ENCODE measurements around the gene HINFP.
"Not testable (repeated sequence)": the region's sequence is repeated elsewhere in the genome, so short reads cannot be mapped to it uniquely, and the experiment has no call there.

The HINFP gene

DNA sequence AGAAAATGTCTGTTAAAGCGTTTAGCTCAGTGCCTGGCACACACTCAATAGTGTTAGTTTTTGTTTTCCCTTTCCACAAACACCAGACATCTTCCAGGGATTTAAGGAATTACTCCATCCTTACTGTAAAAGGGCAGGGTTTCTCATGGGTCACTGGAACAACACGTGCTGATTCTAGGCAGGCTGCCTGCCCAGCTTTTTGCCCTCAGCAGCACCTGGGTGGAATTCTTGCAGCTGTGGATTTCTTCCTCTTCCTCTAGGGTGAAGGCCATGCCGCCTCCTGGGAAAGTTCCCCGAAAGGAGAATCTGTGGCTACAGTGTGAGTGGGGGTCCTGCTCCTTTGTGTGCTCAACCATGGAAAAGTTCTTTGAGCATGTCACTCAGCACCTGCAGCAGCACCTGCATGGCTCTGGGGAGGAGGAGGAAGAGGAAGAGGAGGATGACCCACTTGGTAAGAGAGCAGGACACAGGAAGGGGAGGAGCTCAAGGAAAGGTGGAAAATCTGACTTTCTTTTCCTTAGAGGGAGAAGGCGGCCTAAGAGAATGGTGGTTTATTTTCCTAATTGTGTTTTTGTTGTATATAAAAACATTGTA lies 5.4 kb downstream of the HINFP start:
- no peak for DNase-seq (ENCODE audit: extremely low read depth, low read depth)
- TF ChIP-seq, protein P1, sequence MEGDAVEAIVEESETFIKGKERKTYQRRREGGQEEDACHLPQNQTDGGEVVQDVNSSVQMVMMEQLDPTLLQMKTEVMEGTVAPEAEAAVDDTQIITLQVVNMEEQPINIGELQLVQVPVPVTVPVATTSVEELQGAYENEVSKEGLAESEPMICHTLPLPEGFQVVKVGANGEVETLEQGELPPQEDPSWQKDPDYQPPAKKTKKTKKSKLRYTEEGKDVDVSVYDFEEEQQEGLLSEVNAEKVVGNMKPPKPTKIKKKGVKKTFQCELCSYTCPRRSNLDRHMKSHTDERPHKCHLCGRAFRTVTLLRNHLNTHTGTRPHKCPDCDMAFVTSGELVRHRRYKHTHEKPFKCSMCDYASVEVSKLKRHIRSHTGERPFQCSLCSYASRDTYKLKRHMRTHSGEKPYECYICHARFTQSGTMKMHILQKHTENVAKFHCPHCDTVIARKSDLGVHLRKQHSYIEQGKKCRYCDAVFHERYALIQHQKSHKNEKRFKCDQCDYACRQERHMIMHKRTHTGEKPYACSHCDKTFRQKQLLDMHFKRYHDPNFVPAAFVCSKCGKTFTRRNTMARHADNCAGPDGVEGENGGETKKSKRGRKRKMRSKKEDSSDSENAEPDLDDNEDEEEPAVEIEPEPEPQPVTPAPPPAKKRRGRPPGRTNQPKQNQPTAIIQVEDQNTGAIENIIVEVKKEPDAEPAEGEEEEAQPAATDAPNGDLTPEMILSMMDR (IDR thresholded peaks at IDR 0.05; ENCODE audit: low read depth, low read length, missing control alignments), result no peak
- H3K4me3 ChIP-seq (replicated peaks; ENCODE audit: low read depth, low read length), result no peak overlapping the region

GRCh38 chr11:119130662-119131061 lies 9.3 kb downstream of the HINFP start:
- TF ChIP-seq, protein P1 (IDR thresholded peaks at IDR 0.05; ENCODE audit: low read depth, low read length, missing control alignments), result no peak

GRCh38 chr11:119134389-119134978 lies 13.1 kb downstream of the HINFP start:
- no peak for DNase-seq (ENCODE audit: extremely low read depth, low read depth)
- H3K4me3 ChIP-seq (replicated peaks; ENCODE audit: low read depth, low read length), result no peak overlapping the region
- TF ChIP-seq, protein P1 (IDR thresholded peaks at IDR 0.05; ENCODE audit: low read depth, low read length, missing control alignments), result peak; percentile 74

More at GRCh38 chr11:119130662-119131061, 9.3 kb downstream of the HINFP start:
- H3K4me3 ChIP-seq (replicated peaks; ENCODE audit: low read depth, low read length), result no peak overlapping the region
- DNase-seq (ENCODE audit: extremely low read depth, low read depth), result no peak

DNA sequence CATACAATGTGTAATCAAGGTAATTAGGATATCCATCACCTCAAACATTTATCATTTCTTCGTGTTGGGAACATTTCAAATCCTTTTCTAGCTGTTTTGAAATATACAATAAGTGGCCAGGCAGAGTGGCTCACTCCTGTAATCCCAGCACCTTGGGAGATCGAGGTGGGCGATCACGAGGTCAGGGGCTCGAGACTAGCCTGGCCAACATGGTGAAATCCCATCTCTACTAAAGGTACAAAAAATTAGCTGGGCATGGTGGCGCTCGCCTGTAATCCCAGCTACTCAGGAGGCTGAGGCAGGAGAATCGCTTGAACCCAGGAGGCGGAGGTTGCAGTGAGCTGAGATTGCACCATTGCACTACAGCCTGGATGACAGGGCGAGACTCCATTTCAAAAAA lies 17.9 kb downstream of the HINFP start:
- H3K4me3 ChIP-seq (replicated peaks; ENCODE audit: low read depth, low read length); DNase-seq (ENCODE audit: extremely low read depth, low read depth): not testable (repeated sequence)

GRCh38 chr11:119144825-119145486 lies 23.6 kb downstream of the HINFP start:
- H3K4me3 ChIP-seq (replicated peaks; ENCODE audit: low read depth, low read length), result no peak overlapping the region
- DNase-seq (ENCODE audit: extremely low read depth, low read depth), result peak; percentile 32
- TF ChIP-seq, protein P1 (IDR thresholded peaks at IDR 0.05; ENCODE audit: low read depth, low read length, missing control alignments), result peak; percentile 55

DNA sequence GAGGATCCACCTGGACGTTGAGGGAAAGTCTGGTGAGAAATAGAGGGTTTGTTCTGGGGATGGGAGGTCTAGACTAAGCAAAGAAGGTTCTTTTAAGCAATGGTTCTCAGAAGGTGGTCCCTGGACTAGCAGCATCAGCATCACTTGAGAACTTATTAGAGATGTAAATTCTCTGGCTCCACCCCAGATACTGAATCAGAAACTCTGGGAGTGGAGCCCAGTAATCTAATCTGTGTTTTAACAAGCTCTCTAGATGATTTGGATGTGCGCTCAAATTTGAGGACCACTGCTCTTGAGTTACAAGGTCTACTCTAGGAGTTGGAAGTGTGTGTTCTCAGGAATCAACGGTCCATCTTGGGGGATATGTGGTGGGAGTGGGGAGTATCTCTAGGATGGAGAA lies 24.2 kb downstream of the HINFP start:
- no peak for DNase-seq (ENCODE audit: extremely low read depth, low read depth)
- no peak overlapping the region for H3K4me3 ChIP-seq (replicated peaks; ENCODE audit: low read depth, low read length)
- TF ChIP-seq, protein P1 (IDR thresholded peaks at IDR 0.05; ENCODE audit: low read depth, low read length, missing control alignments), result no peak

DNA sequence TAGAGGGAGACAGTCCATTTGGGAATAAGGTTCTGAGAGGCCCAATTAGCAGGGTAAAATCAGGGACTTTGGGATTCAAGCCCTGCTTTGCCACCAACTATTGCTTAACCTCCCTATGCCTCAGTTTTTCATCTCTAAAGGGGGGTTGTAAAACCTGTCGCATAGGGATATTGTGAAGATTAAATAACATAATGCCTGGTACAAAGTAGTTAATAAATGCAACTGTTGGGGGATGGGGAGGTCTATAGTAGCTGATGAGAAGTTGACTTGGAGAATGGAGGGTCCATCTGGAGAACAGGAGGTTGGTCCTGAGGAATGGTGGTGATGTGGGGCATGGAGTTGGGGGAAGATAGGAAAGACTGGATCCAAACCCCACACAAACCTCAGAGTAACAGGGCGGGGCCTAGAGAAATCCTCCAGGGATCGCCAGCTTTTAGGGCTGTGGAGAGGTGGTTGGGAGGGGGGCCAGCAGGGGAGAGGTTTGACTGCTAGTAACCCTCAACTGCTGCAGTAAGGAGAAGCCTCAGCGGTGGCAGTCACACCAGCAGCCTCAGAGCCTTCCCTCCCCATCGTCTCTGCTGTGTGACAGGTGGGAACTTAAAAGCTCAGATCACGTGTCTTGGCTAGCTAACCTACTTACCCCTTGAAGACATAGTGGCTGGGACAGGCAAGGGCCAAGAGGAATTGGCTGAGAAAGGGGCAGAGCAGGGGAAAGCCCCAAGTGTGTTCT lies 26.4 kb downstream of the HINFP start:
- no peak for DNase-seq (ENCODE audit: extremely low read depth, low read depth)
- no peak overlapping the region for H3K4me3 ChIP-seq (replicated peaks; ENCODE audit: low read depth, low read length)
- TF ChIP-seq, protein P1 (IDR thresholded peaks at IDR 0.05; ENCODE audit: low read depth, low read length, missing control alignments), result no peak

All from HFF-Myc (cell line).